ENCODE measurements around the gene ENPP3.

Gene ENPP3

GRCh38 chr6:131636880-131637792 is at the start of gene ENPP3:
Gene ENPP3 (plus strand): TSS chr6:131637302. CDS start chr6:131637385, 83 bp downstream.
- no peak for DNase-seq

- no peak for DNase-seq
Observed at GRCh38 chr6:131587909-131588308, 49.2 kb upstream of the ENPP3 start.

DNA sequence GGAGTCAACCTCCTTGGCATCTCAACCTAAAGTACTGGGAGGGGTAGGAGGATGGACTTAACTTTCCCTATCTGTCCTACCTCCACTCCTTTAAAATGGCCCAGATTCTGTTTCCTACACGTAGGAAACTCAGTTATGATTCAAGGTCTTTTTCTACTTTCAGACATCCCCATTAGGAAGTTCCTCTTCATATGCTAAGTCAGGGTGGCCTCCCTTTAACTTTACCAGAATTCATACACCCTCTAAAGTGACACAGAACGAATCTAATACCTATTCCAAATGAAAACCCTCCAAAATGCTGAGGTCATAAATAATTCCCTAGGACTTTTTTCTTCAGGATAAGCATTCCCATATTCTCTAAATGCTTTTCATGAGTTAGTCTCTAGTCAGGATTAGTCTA is 48.5 kb upstream of the ENPP3 start:
- no peak for DNase-seq

DNA sequence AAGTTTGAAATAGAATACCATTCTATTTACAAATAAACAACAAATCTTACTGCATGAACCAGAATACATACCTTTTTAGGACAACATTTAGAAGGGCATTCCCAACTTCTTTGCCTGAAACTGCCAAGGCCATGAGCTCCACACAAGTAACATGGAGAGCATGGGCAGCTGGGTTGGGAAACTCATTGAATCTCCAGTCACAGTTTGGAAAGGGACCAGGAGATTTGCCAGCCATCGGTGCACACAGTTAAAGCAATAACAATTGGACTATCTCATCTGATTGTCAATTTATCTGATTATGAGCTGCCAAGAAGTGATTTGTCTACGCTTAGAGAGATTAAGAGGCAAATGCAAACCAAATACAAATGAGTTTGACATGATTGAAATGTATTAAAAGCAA is 44.2 kb upstream of the ENPP3 start:
- no peak for DNase-seq

DNA sequence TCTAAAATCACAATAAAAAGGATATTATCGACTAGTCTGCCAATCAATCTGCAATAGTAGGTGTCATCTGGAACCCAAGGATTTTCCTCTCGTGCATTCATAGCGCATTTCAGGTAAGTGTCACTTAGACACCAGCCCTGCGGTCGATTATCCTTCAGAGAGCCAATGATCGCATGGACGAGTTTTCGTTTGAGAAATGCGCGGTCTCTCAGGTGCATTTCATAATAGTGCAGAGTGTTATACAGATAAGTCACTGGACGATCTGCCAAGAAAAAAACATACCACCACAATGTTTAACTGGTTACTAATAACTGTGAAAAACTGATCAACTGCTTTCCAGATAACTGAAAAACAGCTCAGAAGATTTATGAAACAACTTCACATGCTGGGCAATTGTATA is 43.0 kb upstream of the ENPP3 start:
- no peak for DNase-seq

DNA sequence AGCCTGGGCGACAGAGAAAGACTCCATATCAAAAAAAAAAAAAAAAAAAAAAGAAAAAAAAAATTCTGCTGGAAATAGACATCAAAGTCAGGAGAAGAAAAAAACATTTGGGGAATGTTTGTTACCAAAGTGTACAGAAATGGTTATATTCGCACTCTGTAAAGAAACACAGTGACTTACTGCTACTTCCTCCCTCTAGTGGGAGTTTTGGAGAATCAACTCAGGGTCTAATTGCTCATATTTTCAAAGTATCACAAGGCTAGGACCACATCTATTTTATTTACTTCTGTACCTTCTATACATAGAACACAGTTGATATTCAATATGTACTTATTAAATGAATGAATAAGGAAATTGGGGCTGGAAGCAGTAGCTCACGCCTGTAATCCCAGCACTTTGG is 39.7 kb upstream of the ENPP3 start:
- DNase-seq, result no peak

GRCh38 chr6:131600716-131601115 is 36.4 kb upstream of the ENPP3 start:
- no peak for DNase-seq

DNA sequence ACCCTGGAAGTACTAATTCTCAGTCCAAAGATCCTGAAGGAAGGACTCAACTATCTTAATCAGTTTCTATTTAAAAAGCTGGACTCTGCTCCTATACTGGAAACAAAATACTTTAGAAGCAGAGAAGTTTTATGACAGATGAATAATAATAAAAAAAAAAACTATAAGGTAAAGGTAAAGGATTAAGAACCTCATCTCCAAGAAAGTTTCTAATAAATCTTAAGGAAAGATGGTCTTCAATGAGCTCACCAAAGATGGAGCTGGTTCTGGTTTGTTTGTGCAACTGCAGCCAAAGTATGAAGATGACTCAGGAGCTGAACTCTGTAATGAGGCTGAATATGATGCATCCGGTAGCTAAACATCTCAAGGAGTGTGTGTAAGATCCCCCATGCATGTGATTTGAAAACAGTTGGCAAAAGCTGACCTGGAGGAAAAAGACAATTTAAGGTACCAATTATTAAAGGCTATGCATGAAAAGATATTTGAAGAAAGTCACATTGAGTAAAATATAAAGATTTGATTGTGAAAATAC is 34.3 kb upstream of the ENPP3 start:
- no peak for DNase-seq

DNA sequence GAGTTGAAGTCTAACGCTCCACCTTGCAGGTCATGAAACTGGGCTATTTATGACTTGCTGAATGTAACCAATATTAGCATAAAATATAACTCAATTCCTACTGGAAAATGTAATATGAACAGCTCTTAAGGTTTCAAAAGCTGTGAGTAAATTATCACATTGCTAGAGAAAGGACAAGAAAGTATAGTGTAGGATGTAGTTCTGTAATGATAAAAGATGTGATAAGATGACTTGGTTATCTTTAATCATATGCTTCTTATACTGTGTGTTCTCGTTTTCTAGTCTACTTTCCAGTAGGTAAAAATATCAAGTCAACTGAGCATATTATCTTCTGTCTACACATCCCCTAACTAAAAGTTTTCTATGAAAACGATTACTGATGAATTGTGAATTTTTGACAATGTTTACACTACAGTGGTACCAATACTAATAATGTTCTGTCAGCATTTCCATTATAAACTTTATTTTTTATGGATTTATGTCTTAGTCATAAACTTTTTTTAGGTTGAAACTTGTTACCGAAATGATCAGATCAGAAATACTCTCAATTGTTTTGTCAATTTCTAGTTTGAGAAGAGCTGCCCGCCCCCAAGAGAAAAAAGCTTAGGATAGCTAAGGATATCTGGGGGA is 23.7 kb upstream of the ENPP3 start:
- no peak for DNase-seq

- no peak for DNase-seq
Observed at GRCh38 chr6:131615275-131615674, 21.8 kb upstream of the ENPP3 start.

- peak; percentile 84 for DNase-seq
Observed at GRCh38 chr6:131627724-131628682, 9.1 kb upstream of the ENPP3 start, which contains the start of gene MED23. Gene MED23 (minus strand): TSS chr6:131628242. CDS start chr6:131628049, 193 bp downstream.

GRCh38 chr6:131628726-131629125 is 8.4 kb upstream of the ENPP3 start:
- DNase-seq, result no peak

DNA sequence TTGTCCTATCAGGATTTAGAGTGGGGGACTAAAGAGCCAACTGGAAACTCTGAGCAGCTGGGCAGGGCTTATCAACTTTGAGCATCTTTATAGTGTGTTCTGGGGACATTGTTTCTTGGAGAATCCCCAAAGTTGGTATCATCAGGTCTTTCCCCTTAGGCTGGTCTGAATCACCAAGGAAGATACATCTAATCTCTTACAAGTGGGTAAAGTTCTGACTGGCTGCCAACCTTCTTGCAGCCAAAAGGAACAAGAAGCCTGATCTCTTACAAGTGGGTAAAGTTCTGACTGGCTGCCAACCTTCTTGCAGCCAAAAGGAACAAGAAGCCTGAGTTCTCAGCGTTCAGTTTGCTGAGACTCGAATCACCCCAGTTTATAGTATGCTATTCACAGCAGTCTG is 7.5 kb upstream of the ENPP3 start:
- no peak for DNase-seq

DNA sequence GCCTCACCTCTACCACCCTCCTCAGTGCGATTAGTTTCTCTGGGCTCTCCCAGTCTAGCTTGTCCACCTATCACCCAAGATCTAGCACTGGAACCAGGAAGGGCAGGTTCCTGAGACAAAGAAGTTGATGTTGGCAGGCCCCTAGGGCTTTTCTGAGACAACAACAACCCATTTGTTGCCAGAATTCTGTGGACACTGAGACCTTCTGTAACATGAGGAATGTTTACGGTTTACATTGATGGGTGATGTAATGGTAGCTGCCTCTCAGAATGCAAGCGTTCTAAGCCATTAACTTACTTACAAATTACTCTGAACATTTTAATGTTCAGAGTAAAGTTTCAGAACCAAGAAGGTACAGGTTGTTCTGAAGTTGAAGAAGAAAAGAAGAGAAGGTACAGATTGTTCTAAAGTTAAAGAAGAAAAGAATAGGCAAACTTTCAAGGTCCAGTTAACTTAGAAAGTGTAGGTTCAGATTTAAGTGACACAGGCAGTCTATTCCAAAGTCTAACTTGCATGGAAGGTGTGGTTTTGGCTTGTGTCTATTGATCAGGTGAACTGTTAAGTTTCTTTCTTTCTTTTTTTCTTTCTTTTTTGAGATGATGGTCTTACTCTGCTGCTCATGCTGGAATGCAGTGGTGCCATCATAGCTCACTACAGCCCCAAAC is 5.3 kb upstream of the ENPP3 start:
- no peak for DNase-seq

- DNase-seq, result peak; percentile 44
Observed at GRCh38 chr6:131635384-131636340, 1.4 kb upstream of the ENPP3 start.

- DNase-seq, result no peak
Observed at GRCh38 chr6:131638013-131638412, 911 bp downstream of the ENPP3 start.

GRCh38 chr6:131640100-131640499 is 3.0 kb downstream of the ENPP3 start:
- DNase-seq, result no peak

DNA sequence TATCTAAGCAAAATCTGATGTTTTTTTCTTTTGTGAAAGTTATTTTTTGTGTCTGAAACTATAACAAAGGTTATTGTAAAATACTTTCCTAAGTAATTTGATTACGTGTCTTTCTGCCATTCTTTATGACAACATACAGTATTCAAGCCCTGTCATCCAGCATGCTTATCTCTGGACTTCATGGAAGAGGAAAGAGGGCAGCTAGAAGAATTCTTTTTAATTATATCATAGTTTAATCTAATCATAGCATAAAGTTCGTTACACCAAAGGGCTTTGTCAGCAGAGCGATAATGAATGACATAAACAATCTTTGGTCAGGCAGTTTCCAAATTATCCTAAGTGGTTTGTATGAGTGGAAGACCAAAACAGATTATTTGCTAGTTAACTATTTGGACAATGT is 3.5 kb downstream of the ENPP3 start:
- no peak for DNase-seq

DNA sequence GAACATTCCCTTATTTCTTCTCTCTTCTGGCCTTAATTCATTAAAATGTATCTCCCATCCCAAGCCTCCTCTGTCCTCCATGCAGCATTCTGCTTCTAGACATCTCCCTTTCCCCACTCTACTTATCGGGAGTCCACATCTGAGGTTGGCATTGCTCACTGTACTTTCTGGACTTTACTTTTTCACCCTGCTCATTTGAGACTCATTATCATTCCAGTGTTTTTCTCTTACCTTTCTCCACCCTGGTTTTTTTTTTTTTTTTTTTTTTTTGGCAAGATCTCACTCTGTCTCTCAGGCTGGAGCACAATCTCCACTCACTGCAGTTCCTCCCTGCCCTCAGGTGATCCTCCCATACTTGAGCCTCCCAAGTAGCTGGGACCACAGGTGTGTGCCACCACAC is 4.5 kb downstream of the ENPP3 start:
- DNase-seq, result no peak

- DNase-seq, result no peak
Observed at GRCh38 chr6:131642565-131642964, 5.5 kb downstream of the ENPP3 start.

GRCh38 chr6:131642987-131643611 is 6.0 kb downstream of the ENPP3 start:
- DNase-seq, result no peak
